ENCODE results near the gene ATL1. TPM values are rescaled to one million over a fixed set of nuclear protein-coding genes. Genes with fewer than 3 reads are reported as not detected.
A peak's percentile ranks its signal among the peaks of the same experiment; 100 is the strongest.

The ATL1 gene
- total and polyA plus RNA-seq, 2 of the 13 experiments (the other 11 are each of a cell fraction or from before 2014, with no cell fraction given) = 0.60 to 0.65 TPM

GRCh38 chr14:50531595-50532501, 28.1 kb upstream of the ATL1 start (continued):
- TF ChIP-seq ZNF362 (CRISPR knock-in tag; IDR thresholded peaks at IDR 0.05; ENCODE audit: borderline replicate concordance) (0 out of 2 replicates have a peak, but pooled peaks have one; percentile 5), PITX1 (CRISPR knock-in tag; IDR thresholded peaks at IDR 0.05) (0 out of 2 replicates have a peak, but pooled peaks have one; percentile 34), MLXIP (CRISPR knock-in tag; IDR thresholded peaks at IDR 0.05; ENCODE audit: borderline replicate concordance) (no peak), BCLAF1 (IDR thresholded peaks at IDR 0.05) (no peak), GZF1 (CRISPR knock-in tag; IDR thresholded peaks at IDR 0.05) (0 out of 2 replicates have a peak, but pooled peaks have one; percentile 10), GATAD2A (CRISPR knock-in tag; IDR thresholded peaks at IDR 0.05) (peak; percentile 28; the same call in 1 of the 2 replicates), ZNF333 (CRISPR knock-in tag; IDR thresholded peaks at IDR 0.05; ENCODE audit: borderline replicate concordance) (no peak), PHF5A (CRISPR knock-in tag; IDR thresholded peaks at IDR 0.05; ENCODE audit: low read depth, unreplicated experiment) (no peak), ZNF747 (CRISPR knock-in tag; IDR thresholded peaks at IDR 0.05; ENCODE audit: borderline replicate concordance) (no peak), ZNF383 (CRISPR knock-in tag; IDR thresholded peaks at IDR 0.05; ENCODE audit: borderline replicate concordance) (no peak), SNRNP70 (IDR thresholded peaks at IDR 0.05; ENCODE audit: low read depth, low read length) (no peak), DNMT3B (CRISPR knock-in tag; conservative IDR thresholded peaks at IDR 0.05) (no peak), ZUFSP (CRISPR knock-in tag; IDR thresholded peaks at IDR 0.05; ENCODE audit: borderline replicate concordance) (no peak), GABPA (IDR thresholded peaks at IDR 0.05; ENCODE audit: low read depth, low read length) (no peak), GABPA (CRISPR knock-in tag; IDR thresholded peaks at IDR 0.05; ENCODE audit: low read depth) (no peak), ZNF619 (CRISPR knock-in tag; IDR thresholded peaks at IDR 0.05) (no peak), ZNF879 (CRISPR knock-in tag; IDR thresholded peaks at IDR 0.05) (peak; percentile 75; the same call in 1 of the 2 replicates)

Data from HepG2 (cell line).